GM18505 (cell line): ENCODE data around the gene CAPN15.
"Not testable (repeated sequence)": the region's sequence is repeated elsewhere in the genome, so short reads cannot be mapped to it uniquely, and the experiment has no call there.

Experiments used
- ATAC-seq: cut with Tn5 transposase; IDR thresholded peaks from one replicate; pipeline ENCODE4 v1.9.1; 2021; ENCODE audit not compliant: unreplicated experiment
- POLR2A ChIP-seq: IDR thresholded peaks from 4 replicates; pipeline ENCODE4 v1.6.1; 2011; ENCODE audit warnings: borderline replicate concordance; ENCODE audit not compliant: insufficient read depth, insufficient read length; ENCODE audit errors: extremely low read depth

The CAPN15 gene

GRCh38 chr16:592518-593306, 65.2 kb downstream of the CAPN15 start:
- no peak for ATAC-seq
- TF ChIP-seq POLR2A, result no peak

GRCh38 chr16:593406-593805, 65.9 kb downstream of the CAPN15 start:
- no peak for ATAC-seq
- no peak for TF ChIP-seq POLR2A

DNA sequence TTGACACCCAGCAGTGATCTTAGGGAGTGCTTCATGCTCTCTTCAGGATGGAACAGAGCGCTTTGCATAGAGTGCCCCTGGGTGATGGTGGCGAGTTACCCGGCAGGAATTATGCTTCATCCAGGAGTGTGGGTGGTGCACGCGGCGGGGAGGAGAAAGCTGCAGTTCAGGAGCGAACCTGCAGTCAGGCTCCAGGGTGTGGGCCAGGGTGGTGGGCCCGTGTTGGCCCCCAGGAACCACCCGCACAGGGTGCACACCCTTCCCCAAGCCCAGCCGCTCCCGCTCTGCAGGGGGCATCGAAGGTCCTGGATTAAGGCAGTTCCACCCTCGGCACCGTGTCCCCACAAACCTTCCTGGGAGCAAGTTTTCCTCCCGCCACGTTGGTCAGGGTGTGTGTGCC, 66.3 kb downstream of the CAPN15 start:
- TF ChIP-seq POLR2A, result no peak
- ATAC-seq, result no peak

- no peak for ATAC-seq
- TF ChIP-seq POLR2A, result no peak
Observed at GRCh38 chr16:595094-595528, 67.6 kb downstream of the CAPN15 start.

DNA sequence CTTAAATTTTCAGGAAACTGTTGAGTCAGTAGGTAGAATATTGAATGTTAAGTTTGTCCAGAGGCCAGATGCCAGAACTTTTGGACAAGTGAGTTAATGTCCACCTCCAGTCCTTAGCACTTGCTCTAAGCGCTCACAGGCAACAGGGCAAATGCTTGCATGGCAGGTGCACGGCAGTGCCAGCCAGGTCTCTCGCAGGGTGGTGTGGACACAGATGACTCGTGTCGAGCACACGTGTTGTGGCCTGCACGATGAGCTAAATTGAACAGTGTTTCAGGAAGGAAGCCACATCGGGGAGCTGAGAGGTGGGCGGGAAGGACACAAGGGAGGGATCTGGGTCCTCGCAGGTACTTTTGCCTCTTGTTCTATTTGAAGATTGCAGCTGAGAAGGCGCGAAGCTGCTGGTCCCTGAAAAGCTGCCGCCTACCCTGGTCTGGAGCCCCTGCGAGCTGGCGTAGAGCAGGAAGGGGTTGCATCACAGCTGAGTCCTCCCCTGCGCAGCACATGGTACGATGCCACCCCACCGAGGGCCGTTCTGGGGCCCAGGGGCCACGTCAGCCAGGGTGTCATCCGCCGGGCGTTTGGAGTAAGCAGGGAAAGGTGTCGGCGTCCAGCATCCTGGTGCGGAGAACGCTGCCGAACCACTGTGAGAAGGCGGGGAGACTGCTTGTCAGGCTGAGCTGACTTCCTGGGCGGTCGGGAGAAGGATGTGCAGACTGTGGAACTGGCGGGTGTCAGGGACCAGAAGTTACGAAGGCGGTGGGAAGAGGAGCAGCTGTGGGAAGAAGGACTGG, 68.6 kb downstream of the CAPN15 start:
- TF ChIP-seq POLR2A, result no peak

GRCh38 chr16:596736-597060, 69.2 kb downstream of the CAPN15 start:
- no peak for ATAC-seq
- no peak for TF ChIP-seq POLR2A

More for the DNA sequence above, 68.6 kb downstream of the CAPN15 start:
- no peak for ATAC-seq

- not testable (repeated sequence) for ATAC-seq
Observed at GRCh38 chr16:597655-598054, 70.1 kb downstream of the CAPN15 start.

DNA sequence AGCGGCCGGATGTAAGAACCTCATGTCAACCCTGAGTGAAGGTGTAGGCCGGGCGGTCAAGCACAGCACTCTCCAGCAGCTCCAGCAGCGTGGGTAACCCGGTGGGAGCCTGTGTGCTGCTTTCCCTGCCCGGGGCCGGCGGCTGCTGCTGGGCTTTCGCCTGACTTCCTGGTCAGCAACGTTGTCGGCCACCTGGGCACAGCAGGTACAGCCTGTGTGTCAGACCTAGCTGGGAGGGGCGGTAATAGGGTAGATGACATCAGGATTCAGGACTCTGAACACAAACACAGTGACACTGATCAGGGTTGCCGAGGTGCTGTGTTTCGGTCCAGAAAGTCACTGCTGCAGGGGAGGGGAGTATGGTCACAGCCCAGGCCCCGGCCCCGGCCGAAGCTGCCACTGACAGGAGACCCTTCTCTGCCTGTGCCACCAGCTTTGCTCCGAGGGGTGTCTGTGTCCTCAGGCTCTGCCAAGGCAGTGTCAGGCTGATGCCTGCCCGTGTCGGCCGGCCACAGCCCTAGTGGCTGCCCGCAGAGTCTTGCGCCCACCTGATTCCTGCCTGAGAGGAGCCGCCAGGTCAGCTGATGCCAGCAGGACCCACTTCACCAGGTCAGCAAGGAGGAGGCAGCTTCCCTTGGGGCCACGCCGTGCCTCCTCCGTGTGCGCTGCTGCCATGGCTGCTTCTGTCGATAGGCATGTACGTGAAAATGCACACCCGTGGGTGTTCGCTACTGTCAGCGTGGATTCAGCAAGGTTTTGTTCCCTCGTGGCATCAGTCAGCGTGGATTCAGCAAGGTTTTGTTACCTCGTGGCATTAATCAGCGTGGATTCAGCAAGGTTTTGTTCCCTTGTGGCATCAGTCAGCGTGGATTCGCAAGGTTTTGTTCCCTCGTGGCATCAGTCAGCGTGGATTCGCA, 71.6 kb downstream of the CAPN15 start:
- ATAC-seq, result no peak
- TF ChIP-seq POLR2A, result no peak

GRCh38 chr16:600781-601180, 73.3 kb downstream of the CAPN15 start:
- no peak for TF ChIP-seq POLR2A
- ATAC-seq, result no peak

- TF ChIP-seq POLR2A, result no peak
- no peak for ATAC-seq
Observed at GRCh38 chr16:603933-604332, 76.4 kb downstream of the CAPN15 start.
